ENCODE measurements around the gene HS3ST4.

HS3ST4 gene

GRCh38 chr16:26120729-26121128, 429.0 kb downstream of the HS3ST4 start:
- no peak for DNase-seq

- DNase-seq, result no peak
Observed at GRCh38 chr16:26128296-26128695, 436.5 kb downstream of the HS3ST4 start.

- no peak for DNase-seq
Observed at GRCh38 chr16:26129997-26130396, 438.2 kb downstream of the HS3ST4 start.

- no peak for DNase-seq
Observed at GRCh38 chr16:26133416-26134093, 441.8 kb downstream of the HS3ST4 start.

- DNase-seq, result no peak
Observed at GRCh38 chr16:26134588-26134987, 442.8 kb downstream of the HS3ST4 start.

GRCh38 chr16:26137956-26138355, 446.2 kb downstream of the HS3ST4 start:
- DNase-seq, result no peak

- DNase-seq, result no peak
Observed at GRCh38 chr16:26139091-26139490, 447.3 kb downstream of the HS3ST4 start.

- no peak for DNase-seq
Observed at GRCh38 chr16:26139884-26140283, 448.1 kb downstream of the HS3ST4 start.

- no peak for DNase-seq
Observed at GRCh38 chr16:26149364-26150190, 457.8 kb downstream of the HS3ST4 start.

GRCh38 chr16:26155221-26155620, 463.5 kb downstream of the HS3ST4 start:
- DNase-seq, result no peak

- no peak for DNase-seq
Observed at GRCh38 chr16:26157319-26157718, 465.6 kb downstream of the HS3ST4 start.

GRCh38 chr16:26158142-26158759, 466.5 kb downstream of the HS3ST4 start:
- no peak for DNase-seq

GRCh38 chr16:26161461-26162180, 469.9 kb downstream of the HS3ST4 start:
- no peak for DNase-seq

- DNase-seq, result no peak
Observed at GRCh38 chr16:26169473-26169872, 477.7 kb downstream of the HS3ST4 start.

- no peak for DNase-seq
Observed at GRCh38 chr16:26175944-26176343, 484.2 kb downstream of the HS3ST4 start.

GRCh38 chr16:26177438-26177837, 485.7 kb downstream of the HS3ST4 start:
- no peak for DNase-seq

- DNase-seq, result no peak
Observed at GRCh38 chr16:26178298-26178697, 486.5 kb downstream of the HS3ST4 start.

GRCh38 chr16:26186091-26186615, 494.4 kb downstream of the HS3ST4 start:
- no peak for DNase-seq

All from NCI-H524 (cell line).